HG03064 (cell line): ENCODE results near the gene PCSK6.
"Not testable (repeated sequence)": the region's sequence is repeated elsewhere in the genome, so short reads cannot be mapped to it uniquely, and the experiment has no call there.

ENCODE experiments used
- ATAC-seq: cut with Tn5 transposase; IDR thresholded peaks from one replicate; pipeline ENCODE4 v1.9.1; 2021; ENCODE audit warnings: low read depth; ENCODE audit not compliant: unreplicated experiment

PCSK6 gene

DNA sequence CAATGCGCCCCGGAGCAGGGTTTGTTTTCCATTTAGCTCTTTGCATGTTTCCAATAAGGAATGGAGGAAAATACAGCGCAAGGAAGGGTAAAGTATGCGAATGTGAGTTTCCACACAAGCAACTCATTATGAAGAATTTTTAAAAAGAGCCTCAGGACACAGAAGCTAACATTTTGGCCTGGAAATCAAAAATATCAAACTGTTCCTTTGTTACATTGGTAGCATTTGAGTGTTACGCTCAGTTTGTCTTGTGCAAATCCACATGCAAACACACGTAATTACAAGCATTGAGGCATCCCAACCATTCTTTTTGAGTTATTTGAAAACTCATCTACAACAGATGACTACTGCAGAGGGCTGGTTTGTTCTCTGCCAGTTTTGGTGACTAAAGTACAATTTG is 101.5 kb downstream of the PCSK6 start:
- ATAC-seq = no peak

DNA sequence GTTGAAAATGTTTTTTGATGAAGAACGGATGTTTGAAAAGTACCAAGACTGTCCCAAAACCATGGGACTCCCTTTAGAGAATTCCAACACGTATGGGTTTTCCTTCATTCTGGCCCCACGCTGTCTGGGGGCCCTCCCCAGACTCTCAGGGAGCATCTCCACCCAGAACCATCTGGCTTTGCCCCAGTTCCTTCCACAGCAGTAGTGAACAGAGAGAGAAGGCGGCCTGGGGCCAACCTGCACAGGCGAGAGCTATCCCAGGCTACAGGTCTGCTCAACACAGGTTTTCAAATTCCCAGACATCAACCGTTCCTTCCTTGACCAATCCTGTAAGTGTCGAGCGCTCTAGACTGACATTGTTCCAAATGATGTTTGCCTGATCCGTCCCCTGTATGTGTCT is 101.9 kb downstream of the PCSK6 start:
- ATAC-seq = no peak

DNA sequence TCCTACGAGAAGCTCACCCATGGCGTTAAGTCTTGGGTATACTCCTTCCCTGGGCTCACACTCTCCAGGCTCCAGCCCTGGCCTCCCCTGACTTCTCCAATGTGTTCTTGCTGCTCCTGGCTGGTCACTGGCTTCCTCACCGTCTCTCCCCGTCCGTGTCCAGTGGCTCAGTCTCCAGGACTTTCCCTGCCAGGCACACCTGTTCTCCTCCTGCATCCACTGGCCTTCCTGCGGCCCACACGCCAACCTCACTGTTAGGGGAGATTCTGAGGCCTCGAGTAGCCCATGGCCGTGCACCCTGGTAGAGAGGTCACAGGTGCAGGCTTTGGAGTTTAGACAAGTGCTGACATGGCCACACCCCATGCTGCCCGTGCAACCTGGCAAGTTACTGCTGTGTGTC is 102.5 kb downstream of the PCSK6 start:
- no peak for ATAC-seq

DNA sequence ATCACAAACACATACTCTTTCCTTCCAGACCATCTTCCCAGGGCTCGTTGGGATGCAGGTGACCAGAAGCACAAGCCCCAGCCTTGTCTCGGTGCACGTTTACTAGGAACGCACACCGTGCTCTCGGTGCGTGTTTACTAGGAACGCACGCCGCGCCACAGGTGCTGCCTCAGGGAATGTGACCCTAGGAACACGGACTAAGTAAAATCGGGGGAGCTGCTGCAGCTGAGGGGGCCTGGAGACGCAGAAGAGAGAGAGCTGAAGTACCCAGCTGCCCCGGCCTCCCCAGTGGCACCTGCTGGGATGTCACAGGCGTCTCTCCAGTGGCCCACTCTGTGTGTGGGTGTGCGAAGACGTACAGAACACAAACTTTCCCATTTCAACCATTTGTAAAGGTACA is 103.5 kb downstream of the PCSK6 start:
- no peak for ATAC-seq

DNA sequence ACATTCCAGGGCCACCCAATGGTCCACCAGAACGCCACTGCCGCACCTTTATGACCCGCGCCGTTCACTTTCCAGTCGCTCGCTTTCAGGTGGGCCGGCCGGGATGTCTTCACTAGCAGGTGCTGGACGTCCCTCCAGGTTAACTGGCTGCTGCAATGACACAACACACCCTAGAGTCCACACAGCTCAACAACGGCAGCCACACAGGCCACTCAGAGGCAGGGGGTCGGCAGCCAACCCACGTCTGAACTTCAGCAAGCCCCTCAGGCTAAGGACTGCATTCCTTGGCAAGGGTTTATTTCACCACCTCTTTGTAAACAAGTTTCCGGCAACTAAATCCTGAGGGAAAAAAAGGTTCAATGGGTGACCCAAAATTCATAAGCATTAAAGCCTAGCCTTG is 105.2 kb downstream of the PCSK6 start:
- ATAC-seq = no peak

DNA sequence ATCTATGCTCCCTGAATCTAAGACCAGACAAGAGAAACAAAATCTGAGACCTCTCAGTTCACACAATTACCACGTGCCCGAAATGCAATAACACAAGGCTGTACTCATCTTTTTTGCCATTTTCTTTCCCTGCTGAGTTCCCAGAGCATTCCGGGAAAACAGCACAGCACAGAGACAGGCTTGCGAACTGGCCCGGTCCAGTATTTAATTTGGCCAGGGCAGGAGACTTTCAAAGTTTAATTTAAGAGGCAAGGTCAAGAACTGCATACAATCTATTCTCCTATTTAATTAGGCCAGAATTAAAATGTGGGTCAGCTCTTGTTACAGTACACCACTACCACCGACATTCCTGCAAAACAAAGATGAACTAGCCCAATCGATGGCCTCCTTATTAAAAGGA is 107.0 kb downstream of the PCSK6 start:
- ATAC-seq = no peak

DNA sequence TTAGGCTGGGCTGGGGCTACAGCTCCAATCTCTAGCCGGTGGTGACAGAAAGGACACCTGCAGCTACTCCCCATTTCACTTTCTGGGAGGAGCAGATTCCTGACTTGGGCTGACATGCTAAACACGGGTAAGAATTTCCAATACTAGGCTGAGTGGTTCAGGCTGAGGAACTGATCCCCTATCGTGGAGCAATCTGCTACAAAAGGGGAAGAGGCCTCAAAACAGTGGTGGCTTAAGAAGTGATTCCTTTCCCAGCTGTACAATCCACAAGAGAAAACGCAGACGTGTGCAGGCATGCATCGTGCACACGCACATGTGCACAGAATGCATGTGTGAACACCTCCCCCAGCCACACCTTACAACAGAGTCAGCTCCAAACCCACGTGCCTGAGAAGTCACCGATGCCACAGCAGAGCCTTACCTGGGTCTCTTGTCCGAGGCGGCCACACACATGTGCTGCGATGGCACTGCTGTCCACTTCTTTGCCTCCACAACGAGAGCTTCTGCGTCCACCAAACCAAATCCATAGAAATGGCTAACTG is 107.8 kb downstream of the PCSK6 start:
- ATAC-seq = no peak

DNA sequence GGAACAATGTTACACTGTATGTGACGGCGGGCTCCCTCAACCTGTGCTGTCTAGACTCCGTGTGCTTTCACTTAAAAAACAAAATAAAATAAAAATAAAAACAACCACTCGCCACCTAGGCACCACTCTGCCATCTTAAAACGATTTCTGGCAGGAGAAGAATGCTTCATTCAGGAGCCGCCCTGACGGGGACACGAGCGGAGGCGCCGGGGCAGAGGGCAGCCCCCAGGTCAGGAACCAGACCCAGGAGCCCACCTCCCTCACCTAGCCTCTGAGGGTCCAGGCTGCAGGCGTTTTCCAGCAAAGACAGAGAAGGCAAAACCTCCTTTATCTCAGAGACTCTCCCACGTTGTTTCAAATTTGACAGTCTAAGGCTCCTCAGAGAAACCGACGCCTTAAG is 109.4 kb downstream of the PCSK6 start:
- ATAC-seq = no peak

DNA sequence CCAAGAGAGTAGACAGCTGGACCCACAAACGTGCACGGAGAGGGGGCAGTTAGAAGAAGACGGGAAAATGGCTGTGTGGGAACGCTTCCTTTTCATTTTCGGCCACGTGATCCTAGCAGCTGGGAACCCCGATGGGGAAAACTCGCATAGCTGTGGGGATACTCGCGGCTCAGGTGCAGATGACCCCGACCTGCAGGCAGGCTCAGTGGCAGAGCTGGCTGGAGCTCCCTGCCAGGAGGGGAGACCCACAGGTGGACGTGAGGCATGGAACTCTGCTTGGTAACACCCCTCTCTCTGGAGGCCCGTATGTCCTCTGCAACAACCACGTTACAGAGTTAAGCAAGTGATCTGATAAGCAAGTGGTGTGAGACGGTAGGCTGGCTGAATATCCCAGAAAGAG is 109.9 kb downstream of the PCSK6 start:
- no peak for ATAC-seq

DNA sequence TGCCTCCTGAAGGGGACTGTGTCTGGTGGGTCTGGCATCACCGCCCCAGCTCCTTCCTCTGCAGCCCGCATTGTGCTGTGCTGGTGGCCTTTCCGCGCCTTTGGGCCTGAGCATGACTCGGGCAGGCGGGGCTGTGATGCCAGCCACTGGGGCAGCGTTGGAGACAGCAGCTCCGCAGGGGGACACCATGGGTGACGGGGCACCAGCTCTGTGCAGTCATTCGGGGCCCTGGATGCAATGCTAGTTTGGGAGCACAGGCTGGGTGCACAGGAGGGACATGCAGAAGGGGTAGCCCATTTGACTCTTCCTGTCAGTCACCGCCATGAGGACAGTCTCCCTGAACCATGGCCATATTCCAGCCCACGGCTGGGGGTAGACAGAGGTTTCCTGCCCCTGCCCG is 110.6 kb downstream of the PCSK6 start:
- ATAC-seq = no peak

DNA sequence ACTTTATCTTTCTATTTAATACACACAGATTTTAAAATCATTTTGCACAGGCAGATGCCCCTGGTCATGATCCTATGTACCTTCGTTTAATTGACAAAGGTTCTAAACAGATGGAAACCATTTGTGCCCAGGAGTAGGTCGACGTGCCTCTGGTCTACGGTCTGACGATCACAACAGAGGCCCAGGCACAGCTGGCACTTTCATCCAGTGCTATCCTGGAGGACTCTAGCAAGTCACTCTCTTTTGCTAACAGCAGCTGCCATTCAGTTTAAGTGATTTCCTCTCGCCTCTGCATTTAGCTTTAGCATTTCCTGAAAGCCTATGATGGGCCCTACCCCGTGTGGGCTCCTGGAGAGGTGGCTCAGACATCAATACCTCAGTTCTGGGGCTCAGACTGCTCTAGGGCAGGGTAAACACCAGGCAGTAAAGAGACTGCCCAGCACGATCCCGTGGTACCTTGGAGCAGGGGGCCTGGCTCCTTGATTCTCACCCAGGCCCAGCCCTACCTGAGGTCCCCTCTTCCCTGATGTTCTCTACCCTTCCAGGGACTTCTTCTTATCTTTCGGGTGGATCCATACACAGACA is 111.2 kb downstream of the PCSK6 start:
- ATAC-seq = no peak

DNA sequence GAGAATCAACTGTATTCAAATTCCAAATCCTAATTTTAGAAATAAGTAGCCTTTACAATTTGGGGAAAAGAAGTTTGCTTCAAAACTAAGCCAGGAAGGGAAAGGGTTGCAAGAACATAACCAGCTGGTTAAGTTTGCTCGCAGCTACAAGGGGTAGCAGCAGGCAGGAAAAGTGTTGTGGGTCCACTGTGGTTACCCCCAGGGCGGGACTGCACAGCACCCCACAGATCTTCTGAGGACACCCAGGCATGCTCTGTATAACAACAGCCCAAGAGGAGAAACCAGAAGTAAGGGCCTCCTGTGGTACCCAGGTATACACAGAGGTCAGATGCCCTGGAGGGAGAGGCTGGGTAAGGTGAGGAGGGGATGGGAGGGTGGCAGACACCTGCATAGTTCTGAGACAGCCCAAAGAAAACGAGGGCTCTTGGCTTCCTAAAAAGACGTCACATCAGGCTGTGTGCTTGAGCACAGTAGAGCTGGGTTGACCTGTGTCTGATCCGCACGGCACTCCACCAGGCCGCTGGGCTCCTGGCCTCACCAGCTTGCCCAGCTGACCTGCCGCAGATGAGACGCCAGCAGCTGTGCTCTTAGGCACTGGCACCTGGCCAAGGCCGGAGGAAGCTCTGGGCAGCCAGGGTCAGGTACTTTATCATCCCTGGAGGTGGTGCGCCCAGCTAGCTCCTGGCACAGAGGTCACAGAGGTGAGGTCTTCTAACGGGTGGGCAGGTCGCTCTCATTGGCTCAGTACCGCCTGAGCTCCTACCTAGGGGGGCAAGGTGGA is 112.7 kb downstream of the PCSK6 start:
- ATAC-seq = no peak

DNA sequence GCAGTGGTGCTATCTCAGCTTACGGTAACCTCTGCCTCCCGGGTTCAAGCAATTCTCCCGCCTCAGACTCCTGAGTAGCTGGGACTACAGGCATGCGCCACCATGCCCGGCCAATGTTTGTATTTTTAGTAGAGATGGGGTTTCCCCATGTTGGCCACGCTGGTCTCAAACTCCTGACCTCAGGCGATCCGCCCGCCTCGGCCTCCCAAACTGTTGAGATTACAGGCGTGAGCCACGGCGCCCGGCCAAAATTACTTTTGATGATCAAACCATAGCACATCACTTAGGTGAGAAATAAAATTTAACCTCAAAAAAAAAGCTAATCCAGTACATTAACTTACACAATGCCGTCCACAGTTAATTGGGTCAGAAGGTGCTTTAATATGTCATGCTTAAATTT is 114.5 kb downstream of the PCSK6 start:
- ATAC-seq = not testable (repeated sequence)

DNA sequence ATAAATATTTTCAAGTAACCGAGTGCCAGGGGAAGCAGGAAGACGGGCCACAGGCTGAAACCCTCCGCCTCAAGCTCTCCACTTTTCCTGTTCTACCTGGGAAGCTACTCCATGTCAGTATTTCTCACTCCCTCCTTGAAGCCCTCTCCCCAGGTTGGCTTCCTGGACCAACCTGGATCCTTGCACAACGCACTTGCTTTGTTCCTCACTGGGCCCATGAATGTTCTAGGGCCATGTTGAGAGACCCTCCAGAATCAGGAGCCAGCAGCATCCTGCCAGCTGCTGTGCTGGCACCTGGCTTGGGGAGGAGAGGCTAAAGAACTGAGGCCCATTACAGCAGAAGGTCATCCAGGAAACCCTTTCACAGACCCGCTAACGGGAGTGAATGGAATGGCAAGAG is 115.2 kb downstream of the PCSK6 start:
- ATAC-seq = no peak

DNA sequence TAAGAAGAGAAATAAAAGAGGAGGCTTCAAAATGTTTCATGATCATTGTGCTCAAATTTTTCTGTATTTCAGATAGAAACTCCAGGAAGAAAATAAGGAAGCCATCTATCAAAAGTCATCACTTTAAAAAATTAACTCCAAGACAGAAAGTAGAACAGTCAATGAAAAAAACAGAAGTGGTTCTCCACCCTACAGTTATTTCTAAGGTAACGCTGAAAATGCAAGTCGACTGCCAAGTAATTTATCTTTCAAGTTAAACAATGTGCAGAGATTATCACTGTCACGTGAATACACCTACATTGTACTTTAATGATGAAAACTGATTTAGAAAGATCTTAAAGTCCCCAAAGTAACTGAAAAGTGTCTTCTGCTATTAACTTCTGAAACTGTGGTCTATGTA is 115.9 kb downstream of the PCSK6 start:
- ATAC-seq = no peak

DNA sequence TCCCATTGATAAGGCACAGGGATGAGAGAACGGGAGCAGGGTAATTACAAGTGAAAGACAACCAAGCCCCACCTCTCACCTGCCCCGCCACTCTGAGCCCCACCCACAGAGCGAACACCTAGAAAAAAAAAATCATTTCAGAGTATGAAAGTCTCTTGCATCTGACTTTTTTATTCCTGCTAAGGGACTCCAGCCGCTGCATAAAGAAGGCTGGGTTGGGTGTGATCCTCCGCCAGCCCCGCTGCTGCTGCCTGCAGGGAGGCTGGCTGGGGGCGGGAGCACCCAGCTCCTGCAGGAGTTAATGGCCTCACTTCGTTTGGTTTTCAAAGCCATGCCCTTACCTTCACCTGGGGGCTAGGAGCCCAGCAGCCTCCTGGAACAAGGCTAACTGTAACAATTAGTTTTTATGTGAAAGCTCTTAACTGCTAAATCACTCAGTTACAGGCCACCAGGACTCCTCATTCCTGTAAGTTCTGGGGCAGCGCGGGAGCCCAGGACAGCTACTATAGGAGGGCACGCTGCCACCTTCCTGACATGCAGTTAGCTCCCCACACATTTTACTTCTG is 116.5 kb downstream of the PCSK6 start:
- no peak for ATAC-seq

DNA sequence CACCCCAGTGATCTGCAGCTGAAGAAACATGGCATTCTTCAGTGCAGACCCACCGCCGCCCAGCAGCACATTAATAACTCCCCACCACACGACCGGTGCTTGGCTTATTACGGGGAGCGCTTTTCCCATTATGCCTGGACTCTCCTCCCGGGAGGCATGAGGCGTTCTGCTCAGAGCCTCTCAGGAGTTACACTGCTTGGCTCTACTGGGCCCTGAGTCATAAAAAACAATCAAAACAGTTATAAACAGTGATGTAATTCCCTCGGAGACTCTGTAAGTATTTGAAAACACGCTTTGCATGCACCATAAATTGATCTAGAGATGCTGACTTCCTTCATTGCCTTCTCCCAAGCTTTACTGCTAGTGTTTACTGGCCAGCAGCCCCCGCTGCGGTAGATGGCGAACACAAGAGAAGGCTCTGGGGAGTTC is 117.3 kb downstream of the PCSK6 start:
- ATAC-seq = no peak

DNA sequence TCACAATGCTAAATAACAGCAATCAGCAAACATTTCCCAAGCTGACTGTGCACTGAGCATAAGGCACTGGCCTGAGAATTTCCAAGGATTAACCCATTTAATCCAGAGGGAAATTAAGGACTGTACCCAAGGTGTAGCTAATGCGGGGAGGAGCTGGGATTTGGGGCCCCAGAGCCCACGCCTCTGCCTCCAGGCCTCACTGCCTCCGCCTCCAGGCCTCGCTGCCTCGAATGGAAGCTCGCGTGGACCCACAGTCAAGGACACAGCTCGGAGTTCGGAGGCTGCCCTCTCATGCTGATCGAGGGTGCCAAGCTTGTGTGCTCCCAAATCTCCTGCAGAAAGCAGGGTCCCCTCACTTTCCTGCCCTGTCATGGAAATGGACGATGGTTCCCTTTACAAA is 118.0 kb downstream of the PCSK6 start:
- ATAC-seq = no peak

DNA sequence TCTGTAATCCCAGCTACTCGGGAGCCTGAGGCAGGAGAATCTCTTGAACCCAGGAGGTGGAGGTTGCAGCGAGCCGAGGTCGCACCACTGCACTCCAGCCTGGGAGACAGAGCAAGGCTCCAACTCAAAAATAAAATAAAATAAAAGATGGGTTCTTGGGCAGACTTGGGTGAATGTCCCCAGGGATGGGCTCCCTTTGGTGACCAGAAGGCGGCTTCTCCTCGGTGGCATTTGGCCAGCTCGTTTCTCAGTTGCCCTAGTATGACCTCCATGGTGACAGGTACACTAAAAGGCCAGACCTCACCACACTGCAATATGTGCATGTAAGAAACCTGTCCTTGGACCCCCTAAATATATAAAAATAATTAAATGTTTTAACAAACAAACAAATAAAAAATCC is 118.4 kb downstream of the PCSK6 start:
- no peak for ATAC-seq

DNA sequence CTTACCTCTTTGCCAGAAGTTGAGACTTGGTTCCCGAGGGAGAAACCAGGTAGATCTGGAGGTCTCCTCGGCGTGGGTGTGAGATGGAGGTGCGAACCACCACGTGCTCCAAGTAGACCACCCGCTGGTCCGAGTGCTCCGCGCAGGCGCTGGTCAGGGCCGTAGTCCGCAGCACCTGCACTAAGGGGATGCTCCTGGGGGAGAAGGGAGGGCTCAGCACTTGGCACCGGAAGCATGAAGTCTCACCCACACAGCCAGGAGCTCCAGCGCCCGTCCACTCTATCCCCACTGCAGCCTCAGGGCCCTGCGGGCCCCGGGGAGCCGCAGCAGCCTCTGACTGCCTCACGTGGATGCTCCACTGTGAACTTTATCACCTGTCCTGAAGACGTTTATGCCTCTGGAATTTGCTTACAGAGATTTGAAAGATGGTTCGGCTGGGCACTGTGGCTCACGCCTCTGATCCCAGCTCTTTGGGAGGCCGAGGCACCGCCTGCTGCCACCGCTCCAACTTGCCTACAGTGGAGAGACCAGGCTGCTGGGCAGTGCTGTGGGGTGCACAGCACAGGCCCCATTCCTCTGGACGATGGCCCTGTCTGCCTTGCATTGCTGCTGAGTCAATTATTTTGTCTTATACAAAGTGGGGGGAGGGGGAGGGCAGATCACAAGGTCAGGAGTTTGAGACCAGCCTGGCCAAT is 119.0 kb downstream of the PCSK6 start:
- ATAC-seq = no peak

DNA sequence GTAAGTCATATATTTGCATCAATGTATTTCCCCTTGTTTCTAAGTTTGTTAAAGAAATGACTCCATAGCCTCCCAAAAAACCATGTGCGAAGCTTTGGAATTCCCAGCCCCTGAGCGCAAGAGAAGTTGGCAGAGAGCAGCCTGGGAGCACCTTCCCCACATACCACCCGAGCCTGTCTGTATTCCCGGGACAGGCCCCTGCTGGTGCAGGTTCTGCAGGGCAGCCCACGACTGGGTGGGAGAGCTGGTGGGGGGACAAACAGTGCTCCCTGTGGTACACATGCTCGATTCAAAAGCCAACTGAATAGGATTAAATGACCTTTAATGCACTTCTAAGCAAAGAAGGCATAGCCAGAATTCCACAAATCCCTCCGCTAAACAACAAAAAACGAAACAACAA is 119.8 kb downstream of the PCSK6 start:
- no peak for ATAC-seq
